ENCODE results near the gene CFAP70.

GRCh38 chr10:73296946-73297345 is 61.7 kb downstream of the CFAP70 start:
- TF ChIP-seq CTCF (IDR thresholded peaks at IDR 0.05) (no peak), POLR2A (IDR thresholded peaks at IDR 0.05) (no peak)

Measured in thyroid gland (tissue), 4 donors.